GM18519 (cell line): ENCODE data around the gene DPF3.

Experiments
- ATAC-seq: cut with Tn5 transposase; IDR thresholded peaks from one replicate; pipeline ENCODE4 v1.9.1; 2021; ENCODE audit warnings: mild to moderate bottlenecking, moderate library complexity; ENCODE audit not compliant: unreplicated experiment, low FRiP score

DPF3 gene

GRCh38 chr14:72699443-72699842, 194.5 kb downstream of the DPF3 start:
- no peak for ATAC-seq

DNA sequence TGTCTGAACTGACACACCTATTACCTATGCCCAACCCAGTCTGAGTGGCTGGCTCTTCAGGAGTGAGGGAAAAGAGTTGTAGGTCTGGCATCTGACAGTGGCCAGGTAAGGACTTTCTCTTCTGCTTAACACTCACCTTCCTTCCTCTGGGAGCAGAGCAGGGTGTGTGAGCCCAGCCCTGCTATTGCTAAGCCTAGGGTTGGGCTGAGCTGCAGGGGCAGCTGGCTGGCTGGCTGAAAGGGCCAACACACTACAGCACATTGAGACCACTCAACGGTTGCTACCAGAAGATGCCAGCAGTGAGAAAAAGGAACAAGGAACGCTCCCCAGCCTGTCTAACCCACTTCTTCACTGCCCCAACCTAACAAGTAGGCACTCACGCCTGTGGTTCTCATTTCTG, 201.2 kb downstream of the DPF3 start:
- ATAC-seq = no peak

DNA sequence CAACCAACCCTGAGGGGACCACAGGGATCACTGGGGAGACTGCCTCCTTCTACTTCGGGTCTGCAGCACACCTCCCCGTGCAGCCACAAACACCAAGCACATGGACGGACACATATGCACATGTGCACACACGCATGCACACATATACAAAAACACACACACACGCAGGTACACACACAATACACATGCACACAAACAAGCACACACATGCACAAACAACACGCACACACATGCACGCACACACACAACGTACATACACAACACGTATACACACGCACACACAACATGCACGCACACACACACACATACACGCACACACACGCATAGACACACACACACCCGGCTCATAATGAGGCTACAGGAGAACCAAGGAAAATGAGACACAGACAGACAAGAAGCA, 203.6 kb downstream of the DPF3 start:
- ATAC-seq = no peak

GRCh38 chr14:72688990-72689671, 204.8 kb downstream of the DPF3 start:
- ATAC-seq = no peak

- ATAC-seq = no peak
Observed at GRCh38 chr14:72686832-72687231, 207.1 kb downstream of the DPF3 start.

DNA sequence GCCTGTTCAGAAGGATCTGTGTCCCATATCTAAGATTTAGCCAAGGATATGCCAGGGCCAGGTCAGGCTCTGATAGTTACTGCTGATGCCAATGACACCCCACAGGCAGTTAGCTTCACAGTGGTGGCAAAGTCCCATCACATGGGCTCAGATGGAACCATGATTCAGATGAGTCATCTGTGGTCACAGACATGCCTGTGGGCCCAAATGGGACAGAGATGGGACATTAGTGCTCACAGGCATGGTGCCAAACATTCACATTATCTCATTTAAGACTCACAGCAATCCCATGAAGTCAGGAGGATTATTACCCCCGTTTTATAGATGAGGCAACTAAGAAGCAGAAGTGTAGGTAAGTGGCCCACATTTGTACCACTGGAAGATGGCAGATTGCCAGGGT, 207.8 kb downstream of the DPF3 start:
- ATAC-seq = no peak

- ATAC-seq = no peak
Observed at GRCh38 chr14:72685456-72685855, 208.4 kb downstream of the DPF3 start.

- no peak for ATAC-seq
Observed at GRCh38 chr14:72683787-72684186, 210.1 kb downstream of the DPF3 start.

- no peak for ATAC-seq
Observed at GRCh38 chr14:72682188-72682587, 211.7 kb downstream of the DPF3 start.

DNA sequence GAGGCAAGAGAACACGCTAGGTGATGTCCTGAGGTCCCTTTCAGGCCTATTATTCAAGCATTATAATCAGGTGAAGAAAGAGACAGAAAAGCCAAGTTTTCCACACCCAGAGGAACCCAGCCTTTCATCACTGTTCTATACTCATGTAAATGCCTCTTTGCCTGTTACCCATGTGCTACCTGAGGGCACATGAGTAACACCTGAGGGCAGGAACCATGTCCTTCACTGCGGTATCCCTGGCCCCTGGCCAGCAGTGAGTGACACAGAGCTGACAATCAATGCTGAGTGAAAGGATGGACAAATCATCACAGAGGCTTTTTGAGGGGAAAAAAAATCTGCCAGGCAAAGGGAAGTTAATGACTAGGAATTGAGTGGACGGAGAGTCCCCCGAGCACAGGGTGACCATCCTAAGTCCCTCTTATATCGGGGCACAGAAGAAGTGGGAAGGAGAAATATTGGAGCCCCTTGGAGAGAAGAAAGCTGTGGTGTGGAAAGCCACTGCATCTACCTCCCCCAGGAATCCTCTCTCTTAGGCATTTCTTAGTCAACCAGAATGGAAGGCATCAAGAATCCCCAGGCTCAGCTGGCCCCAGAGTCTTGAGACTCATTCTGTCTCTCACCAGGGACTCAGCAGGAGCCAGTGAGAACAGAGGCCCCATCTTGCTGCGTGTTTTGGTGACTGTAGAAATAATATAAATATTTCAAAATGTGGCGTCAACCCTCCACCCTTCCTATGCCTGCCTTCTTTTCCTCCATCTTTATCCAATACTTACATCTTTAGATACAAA, 212.9 kb downstream of the DPF3 start:
- no peak for ATAC-seq

DNA sequence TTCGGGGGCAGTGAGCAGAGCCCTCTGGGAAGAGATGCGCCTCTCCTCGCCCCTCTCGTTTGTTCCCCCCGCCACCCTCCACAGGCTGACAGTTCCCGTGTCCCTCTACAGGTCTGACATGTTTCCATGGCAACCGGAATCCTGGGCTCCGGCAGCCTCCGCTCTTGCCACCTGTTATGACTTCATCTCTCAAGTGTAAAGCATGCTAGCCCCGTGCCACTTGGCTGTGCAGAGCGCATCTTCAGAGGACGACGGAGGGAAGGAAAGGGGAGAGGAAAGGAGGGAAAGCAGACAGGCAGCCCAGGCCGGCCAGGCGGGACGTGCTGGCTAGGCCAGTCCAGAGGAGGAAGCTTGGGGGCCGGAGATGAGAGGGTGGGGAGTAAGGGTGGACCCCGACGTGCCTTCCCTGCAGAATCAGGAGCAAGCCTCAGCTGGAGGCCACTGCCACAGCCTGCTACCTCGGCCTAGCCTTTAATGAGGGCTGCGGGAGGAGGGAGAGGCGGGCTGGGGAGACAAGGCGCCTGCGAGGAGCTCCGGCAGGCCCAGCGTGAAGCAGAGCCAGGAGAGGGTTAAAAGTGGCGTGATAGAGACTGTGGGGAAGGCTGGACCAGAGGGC, 214.3 kb downstream of the DPF3 start:
- no peak for ATAC-seq

GRCh38 chr14:72679141-72679535, 214.8 kb downstream of the DPF3 start:
- ATAC-seq = no peak

GRCh38 chr14:72678356-72678755, 215.5 kb downstream of the DPF3 start:
- no peak for ATAC-seq

DNA sequence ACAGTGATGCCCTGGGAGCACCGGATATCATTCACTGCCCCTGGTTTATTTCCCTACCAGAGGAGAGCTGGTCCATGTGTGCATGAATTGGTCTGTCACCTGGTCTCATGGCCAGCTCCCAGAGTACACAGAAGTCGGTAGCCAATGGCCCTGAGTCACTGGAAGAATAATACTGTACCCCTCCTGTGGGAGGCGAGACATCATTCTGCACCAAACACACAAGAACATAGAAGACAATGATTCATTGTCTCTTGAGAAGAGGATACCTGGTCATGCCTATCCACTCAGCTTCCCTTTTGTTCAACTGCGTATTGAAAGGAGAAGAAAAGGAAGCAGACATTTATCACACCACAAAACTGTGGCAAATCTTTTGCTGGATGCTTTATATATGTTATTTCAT, 216.2 kb downstream of the DPF3 start:
- no peak for ATAC-seq

GRCh38 chr14:72675126-72675525, 218.8 kb downstream of the DPF3 start:
- ATAC-seq = no peak

DNA sequence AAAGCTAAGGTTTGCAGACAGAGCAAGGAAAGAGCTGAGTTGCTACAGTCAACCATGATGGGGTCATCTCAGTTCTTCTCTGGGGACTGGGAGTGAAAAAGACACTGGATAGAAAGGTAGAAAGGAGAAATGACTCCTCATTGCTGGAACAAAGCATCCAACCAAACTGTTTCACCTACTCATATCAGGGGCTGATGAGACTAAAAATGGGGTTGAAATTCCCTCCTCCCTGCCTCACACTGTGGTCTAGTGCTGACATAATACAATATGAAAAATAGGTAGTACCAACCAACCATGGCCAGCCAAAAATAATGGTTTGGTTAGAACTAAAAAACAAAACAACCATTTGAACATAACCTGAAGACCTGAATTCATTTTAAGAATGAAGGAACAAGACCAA, 220.7 kb downstream of the DPF3 start:
- ATAC-seq = no peak

- ATAC-seq = no peak
Observed at GRCh38 chr14:72666610-72667009, 227.3 kb downstream of the DPF3 start.

GRCh38 chr14:72665259-72665658, 228.6 kb downstream of the DPF3 start:
- no peak for ATAC-seq

- no peak for ATAC-seq
Observed at GRCh38 chr14:72664651-72665050, 229.2 kb downstream of the DPF3 start.

- no peak for ATAC-seq
Observed at GRCh38 chr14:72663956-72664650, 229.8 kb downstream of the DPF3 start.

DNA sequence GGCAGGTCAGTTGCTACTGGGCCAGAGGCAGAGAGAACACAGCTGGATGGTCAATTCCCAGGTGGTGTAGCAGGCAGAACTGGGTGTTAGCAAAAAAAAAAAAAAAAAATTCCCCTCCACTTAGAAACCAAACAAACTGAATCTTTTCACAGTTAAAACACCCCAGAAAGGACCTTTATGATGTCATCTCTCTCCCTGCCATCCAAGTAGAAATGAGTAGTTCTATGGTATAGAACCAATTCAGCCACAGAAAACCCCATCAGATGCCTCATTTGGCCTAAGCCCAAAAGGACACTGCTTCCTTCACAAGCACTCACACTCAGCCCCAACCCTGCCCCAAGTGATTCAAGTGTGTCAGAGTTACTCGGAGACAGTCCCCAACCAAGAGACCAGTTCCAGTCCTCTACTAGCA, 230.8 kb downstream of the DPF3 start:
- ATAC-seq = no peak
